PC-9 (cell line): ENCODE data around the gene CAPZB.

ENCODE experiments used
- CTCF ChIP-seq: fragments of 200-600 bp; sonication (generic); conservative IDR thresholded peaks from 2 replicates; pipeline ENCODE4 v1.6.1; 2017; ENCODE audit warnings: mixed run types, antibody characterized with exemption, mild to moderate bottlenecking, moderate library complexity
- EZH2 ChIP-seq: fragments of 200-600 bp; sonication (generic); IDR thresholded peaks from 2 replicates; pipeline ENCODE4 v1.8.0; 2017; ENCODE audit warnings: antibody characterized with exemption, low read depth

GRCh38 chr1:19339214-19339861, 146.0 kb downstream of the CAPZB start:
- no peak for TF ChIP-seq CTCF
- TF ChIP-seq EZH2: no peak
